ENCODE measurements around the gene DIS3L2. TPM values are rescaled to one million over a fixed set of nuclear protein-coding genes. Genes with fewer than 3 reads are reported as not detected.

DIS3L2 gene
- total RNA-seq, 4 donors from 2014 or later: 12.8 to 27.3 (median 16.8) TPM

DNA sequence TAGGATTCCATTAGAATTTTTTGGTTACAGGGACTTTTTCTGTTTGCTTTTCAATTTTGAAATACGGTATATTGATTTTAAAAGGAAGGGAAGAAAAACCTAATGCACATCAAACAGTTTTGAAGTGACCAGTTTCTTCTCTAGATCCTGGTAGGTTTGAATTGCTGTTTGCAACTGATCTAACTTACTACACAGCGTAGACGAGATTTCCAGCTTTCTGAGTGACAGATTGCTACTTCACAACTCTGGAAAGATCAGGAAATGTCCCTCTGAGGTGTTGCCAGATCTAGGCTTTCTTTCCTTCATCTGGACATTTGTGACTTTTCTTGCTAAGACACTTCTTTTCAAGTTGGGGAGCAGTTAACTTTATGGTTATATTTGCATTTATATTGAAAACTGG lies 112.2 kb downstream of the DIS3L2 start:
- no peaks in the 10 kb centered on the region for H3K9me3 ChIP-seq
- TF ChIP-seq, protein P1, sequence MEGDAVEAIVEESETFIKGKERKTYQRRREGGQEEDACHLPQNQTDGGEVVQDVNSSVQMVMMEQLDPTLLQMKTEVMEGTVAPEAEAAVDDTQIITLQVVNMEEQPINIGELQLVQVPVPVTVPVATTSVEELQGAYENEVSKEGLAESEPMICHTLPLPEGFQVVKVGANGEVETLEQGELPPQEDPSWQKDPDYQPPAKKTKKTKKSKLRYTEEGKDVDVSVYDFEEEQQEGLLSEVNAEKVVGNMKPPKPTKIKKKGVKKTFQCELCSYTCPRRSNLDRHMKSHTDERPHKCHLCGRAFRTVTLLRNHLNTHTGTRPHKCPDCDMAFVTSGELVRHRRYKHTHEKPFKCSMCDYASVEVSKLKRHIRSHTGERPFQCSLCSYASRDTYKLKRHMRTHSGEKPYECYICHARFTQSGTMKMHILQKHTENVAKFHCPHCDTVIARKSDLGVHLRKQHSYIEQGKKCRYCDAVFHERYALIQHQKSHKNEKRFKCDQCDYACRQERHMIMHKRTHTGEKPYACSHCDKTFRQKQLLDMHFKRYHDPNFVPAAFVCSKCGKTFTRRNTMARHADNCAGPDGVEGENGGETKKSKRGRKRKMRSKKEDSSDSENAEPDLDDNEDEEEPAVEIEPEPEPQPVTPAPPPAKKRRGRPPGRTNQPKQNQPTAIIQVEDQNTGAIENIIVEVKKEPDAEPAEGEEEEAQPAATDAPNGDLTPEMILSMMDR (IDR thresholded peaks at IDR 0.05 in 4 of 5, conservative IDR thresholded peaks at IDR 0.05 in 1 of 5): no peak
- no peak for TF ChIP-seq POLR2A (IDR thresholded peaks at IDR 0.05)
- H3K27me3 ChIP-seq: no peaks in the 10 kb centered on the region
- H3K36me3 ChIP-seq: no peaks in the 10 kb centered on the region
- no peak overlapping the region for H3K27ac ChIP-seq
- H3K4me3 ChIP-seq: no peak overlapping the region
- ATAC-seq (no peak), DNase-seq (no peak)
- in situ Hi-C loops (cut with MboI; ENCODE audit: low sequenced_read_pairs in 4 of 4) (no loop called here), intact Hi-C loops (cut with DNase I; ENCODE audit: low total_unique reads) (no loop called here)
- peaks cover 30 to 41% of the 10 kb centered on the region in 2 donors for H3K4me1 ChIP-seq

DNA sequence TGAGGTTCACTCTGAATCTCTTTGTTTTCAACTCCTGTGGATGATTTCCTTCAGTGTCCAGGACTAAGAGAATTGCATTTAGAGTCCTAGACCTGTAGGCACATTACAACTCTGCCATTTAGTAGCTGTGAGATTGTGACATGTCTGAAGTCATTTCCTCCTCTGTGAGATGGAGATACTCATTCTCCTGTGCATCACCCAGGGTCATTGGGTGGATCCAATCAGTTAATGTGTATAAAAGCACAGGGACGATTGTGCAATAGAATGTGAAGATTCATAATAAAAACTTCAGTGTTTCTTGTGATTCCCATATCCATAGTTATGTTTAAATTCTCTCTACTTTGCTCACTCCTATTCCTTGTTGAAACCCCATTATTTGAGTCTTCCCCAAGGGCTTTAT lies 113.6 kb downstream of the DIS3L2 start:
- in situ Hi-C loops (cut with MboI; ENCODE audit: low sequenced_read_pairs in 4 of 4): no loop called here
- Histone ChIP-seq H3K27me3 (no peaks in the 10 kb centered on the region), H3K9me3 (no peaks in the 10 kb centered on the region), H3K4me1 (peaks cover 23 to 29% of the 10 kb centered on the region in 2 donors), H3K36me3 (no peaks in the 10 kb centered on the region), H3K4me3 (no peak overlapping the region), H3K27ac (no peak overlapping the region)
- no peak for TF ChIP-seq POLR2A (IDR thresholded peaks at IDR 0.05)
- TF ChIP-seq, protein P1 (IDR thresholded peaks at IDR 0.05 in 4 of 5, conservative IDR thresholded peaks at IDR 0.05 in 1 of 5): no peak
- DNase-seq (no peak), ATAC-seq (no peak)
- intact Hi-C loops (cut with DNase I; ENCODE audit: low total_unique reads): no loop called here

DNA sequence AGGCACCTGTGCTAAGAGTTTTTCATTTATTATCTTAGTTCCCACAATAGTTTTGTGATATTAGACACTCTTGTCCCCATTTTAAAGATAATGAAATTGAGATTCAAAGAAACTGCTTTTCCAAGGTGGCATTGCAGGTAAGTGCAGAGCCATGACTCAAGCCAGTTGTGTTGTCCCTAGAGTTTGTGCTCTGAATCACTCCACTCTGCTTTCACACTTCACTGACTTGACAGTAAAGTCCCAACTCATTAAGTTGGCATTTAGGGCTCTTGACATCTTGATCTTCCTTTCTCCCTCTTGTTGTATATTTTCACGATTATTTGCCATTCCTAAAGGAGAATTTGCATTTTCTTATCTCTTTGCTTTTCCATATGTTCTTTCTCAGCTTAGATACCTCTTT lies 114.3 kb downstream of the DIS3L2 start:
- H3K9me3 ChIP-seq: no peaks in the 10 kb centered on the region
- intact Hi-C loops (cut with DNase I; ENCODE audit: low total_unique reads) (no loop called here), in situ Hi-C loops (cut with MboI; ENCODE audit: low sequenced_read_pairs in 4 of 4) (no loop called here)
- no peak overlapping the region for H3K4me3 ChIP-seq
- TF ChIP-seq, protein P1 (IDR thresholded peaks at IDR 0.05 in 4 of 5, conservative IDR thresholded peaks at IDR 0.05 in 1 of 5): no peak
- TF ChIP-seq POLR2A (IDR thresholded peaks at IDR 0.05): no peak
- H3K27ac ChIP-seq: no peak overlapping the region
- peaks cover 18 to 24% of the 10 kb centered on the region in 2 donors for H3K4me1 ChIP-seq
- no peak for ATAC-seq
- H3K36me3 ChIP-seq: no peaks in the 10 kb centered on the region
- DNase-seq: no peak
- H3K27me3 ChIP-seq: no peaks in the 10 kb centered on the region

DNA sequence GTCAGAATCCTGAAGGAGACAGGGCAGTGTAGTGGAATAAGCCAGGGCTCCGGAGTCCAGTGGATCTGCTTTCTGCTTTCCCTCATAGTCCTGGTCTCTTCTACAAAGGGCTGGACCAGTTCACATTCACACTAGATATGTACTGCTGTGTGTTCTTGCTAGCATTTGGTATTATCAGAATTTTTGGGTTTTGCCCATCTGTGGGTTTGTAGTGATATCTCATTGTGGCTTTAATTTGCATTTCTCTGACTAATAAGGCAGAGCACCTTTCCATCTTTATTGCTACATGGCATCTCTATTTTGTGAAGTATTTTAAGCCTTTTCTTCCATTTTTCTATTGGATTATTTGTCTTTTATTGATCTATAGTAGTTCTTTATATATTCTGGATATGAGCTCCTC lies 114.8 kb downstream of the DIS3L2 start:
- Histone ChIP-seq H3K27ac (no peak overlapping the region), H3K36me3 (no peaks in the 10 kb centered on the region), H3K4me3 (no peak overlapping the region), H3K9me3 (no peaks in the 10 kb centered on the region), H3K27me3 (no peaks in the 10 kb centered on the region), H3K4me1 (peaks cover 18 to 24% of the 10 kb centered on the region in 2 donors)
- TF ChIP-seq, protein P1 (IDR thresholded peaks at IDR 0.05 in 4 of 5, conservative IDR thresholded peaks at IDR 0.05 in 1 of 5): no peak
- TF ChIP-seq POLR2A (IDR thresholded peaks at IDR 0.05): no peak
- intact Hi-C loops (cut with DNase I; ENCODE audit: low total_unique reads) (no loop called here), in situ Hi-C loops (cut with MboI; ENCODE audit: low sequenced_read_pairs in 4 of 4) (no loop called here)
- no peak for ATAC-seq
- no peak for DNase-seq

DNA sequence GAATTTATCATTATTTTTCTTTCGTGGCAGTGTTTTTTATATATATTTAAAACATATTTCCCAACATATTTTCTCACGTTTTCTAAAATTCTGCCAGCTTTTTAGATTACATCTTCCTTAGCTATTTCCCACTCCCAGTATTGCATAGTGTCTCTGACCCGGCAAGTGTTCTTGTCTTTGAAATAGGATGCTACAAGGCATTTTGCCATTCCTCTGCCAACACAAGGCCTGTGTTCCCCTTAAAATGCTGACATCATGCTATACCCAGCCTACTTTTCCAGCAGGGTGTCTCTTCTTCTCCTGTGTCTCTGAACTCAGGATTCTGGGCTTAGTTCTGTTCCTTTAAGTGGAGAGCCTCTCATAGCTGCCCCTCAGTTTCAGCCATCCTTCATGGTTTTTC lies 115.2 kb downstream of the DIS3L2 start:
- in situ Hi-C loops (cut with MboI; ENCODE audit: low sequenced_read_pairs in 4 of 4): no loop called here
- H3K4me1 ChIP-seq: peaks cover 18 to 24% of the 10 kb centered on the region in 2 donors
- no peak for TF ChIP-seq POLR2A (IDR thresholded peaks at IDR 0.05)
- TF ChIP-seq, protein P1 (IDR thresholded peaks at IDR 0.05 in 4 of 5, conservative IDR thresholded peaks at IDR 0.05 in 1 of 5): no peak
- ATAC-seq: peak; percentile 94 to 99
- H3K27ac ChIP-seq: no peak overlapping the region
- no peaks in the 10 kb centered on the region for H3K36me3 ChIP-seq
- intact Hi-C loops (cut with DNase I; ENCODE audit: low total_unique reads): no loop called here
- no peaks in the 10 kb centered on the region for H3K27me3 ChIP-seq
- no peak overlapping the region for H3K4me3 ChIP-seq
- peak in 1 of 2 donors; percentile 34 for DNase-seq
- no peaks in the 10 kb centered on the region for H3K9me3 ChIP-seq

Measured in gastrocnemius medialis (tissue), 4 donors.